Fibroblast of lung (primary cell): Measurements from ENCODE around the gene NBEA. TPM values are rescaled to one million over a fixed set of nuclear protein-coding genes. Genes with fewer than 3 reads are reported as not detected.

Experiments used
- DNase-seq, 2 donors: peaks; one replicate each; pipeline versions ENCODE4 v3.0.0 to v3.0.0-alpha.2; 2010; ENCODE audit warnings: low read depth in 2 of 2
- H2AFZ ChIP-seq: 2 replicates; pipeline ENCODE4 v1.5.1; 2012; ENCODE audit warnings: low read length, control low read depth, inconsistent platforms
- H3K27ac ChIP-seq: 2 replicates; pipeline ENCODE4 v1.5.1; 2011; ENCODE audit warnings: low read length, control low read depth; ENCODE audit not compliant: insufficient read depth
- H3K27me3 ChIP-seq: 2 replicates; pipeline ENCODE4 v1.5.1; 2011; ENCODE audit warnings: mild to moderate bottlenecking, low read length; ENCODE audit not compliant: control insufficient read depth, insufficient read depth
- H3K36me3 ChIP-seq: 2 replicates; pipeline ENCODE4 v1.5.1; 2011; ENCODE audit warnings: low read length; ENCODE audit not compliant: control insufficient read depth, insufficient read depth
- H3K4me1 ChIP-seq: 2 replicates; pipeline ENCODE4 v1.5.1; 2011; ENCODE audit warnings: low read length; ENCODE audit not compliant: control insufficient read depth, insufficient read depth; ENCODE audit errors: extremely low read depth
- H3K4me2 ChIP-seq: 2 replicates; pipeline ENCODE4 v1.5.1; 2011; ENCODE audit warnings: low read length, control low read depth; ENCODE audit not compliant: insufficient read depth; ENCODE audit errors: extremely low read depth
- H3K4me3 ChIP-seq, 4 experiments: fragments of 200-600 bp in 1 of 4; sonication (generic) in 1 of 4; replicated peaks in 1 of 4; 2 replicates each; pipeline ENCODE4 v1.5.1; 2011 to 2016; ENCODE audit warnings: low read length in 4 of 4, low read depth in 3 of 4, mild to moderate bottlenecking in 3 of 4, control low read depth in 2 of 4, inconsistent platforms in 1 of 4, mixed read lengths in 1 of 4; ENCODE audit not compliant: insufficient read depth in 1 of 4; ENCODE audit errors: control extremely low read depth in 1 of 4
- H3K79me2 ChIP-seq: 2 replicates; pipeline ENCODE4 v1.5.1; 2012; ENCODE audit warnings: mild to moderate bottlenecking, low read length, inconsistent platforms; ENCODE audit not compliant: control insufficient read depth, insufficient read depth
- H3K9ac ChIP-seq: 2 replicates; pipeline ENCODE4 v1.5.1; 2011; ENCODE audit warnings: mild to moderate bottlenecking, low read length, control low read depth; ENCODE audit not compliant: insufficient read depth
- H3K9me3 ChIP-seq: 2 replicates; pipeline ENCODE4 v1.5.1; 2012; ENCODE audit warnings: low read depth, low read length; ENCODE audit not compliant: control insufficient read depth, insufficient read depth
- H4K20me1 ChIP-seq: 2 replicates; pipeline ENCODE4 v1.5.1; 2011; ENCODE audit warnings: low read length; ENCODE audit not compliant: control insufficient read depth, insufficient read depth; ENCODE audit errors: extremely low read depth
- EZH2 ChIP-seq: IDR thresholded peaks from 2 replicates; pipeline ENCODE4 v1.5.1; 2012; ENCODE audit warnings: low read length, control low read depth, mild to moderate bottlenecking; ENCODE audit errors: missing control alignments
- polyA plus RNA-seq, 2 donors: library from polyadenylated mRNA; depleted of rRNA in 1 of 2; stranded (reverse) in 1 of 2; unstranded in 1 of 2; fragments of >200 nt; gene quantifications; 2 replicates each; pipeline ENCODE4 v1.2.1, GENCODE V29; 2011 to 2012; ENCODE audit warnings: missing spikeins in 1 of 2
- total RNA-seq: library from RNA; depleted of rRNA; stranded (reverse); fragments of >200 nt; gene quantifications from 2 replicates; pipeline ENCODE4 v1.2.1, GENCODE V29; 2014
- TF ChIP-seq, protein P1 (sequence below), 2 donors: IDR thresholded peaks in 1 of 2; conservative IDR thresholded peaks in 1 of 2; 1 replicate in 1 of 2; 2 replicates in 1 of 2; pipeline ENCODE4 v1.5.1; 2011 to 2012; ENCODE audit warnings: low read length in 2 of 2, control low read depth in 1 of 2, inconsistent platforms in 1 of 2, low read depth in 1 of 2, mild to moderate bottlenecking in 1 of 2

Gene NBEA
- total and polyA plus RNA-seq, 2 donors (not counting 1 experiment from before 2014, with no cell fraction given), result 3.6 to 7.8 TPM

GRCh38 chr13:35681685-35682084 lies 739.6 kb downstream of the NBEA start:
- TF ChIP-seq, protein P1, sequence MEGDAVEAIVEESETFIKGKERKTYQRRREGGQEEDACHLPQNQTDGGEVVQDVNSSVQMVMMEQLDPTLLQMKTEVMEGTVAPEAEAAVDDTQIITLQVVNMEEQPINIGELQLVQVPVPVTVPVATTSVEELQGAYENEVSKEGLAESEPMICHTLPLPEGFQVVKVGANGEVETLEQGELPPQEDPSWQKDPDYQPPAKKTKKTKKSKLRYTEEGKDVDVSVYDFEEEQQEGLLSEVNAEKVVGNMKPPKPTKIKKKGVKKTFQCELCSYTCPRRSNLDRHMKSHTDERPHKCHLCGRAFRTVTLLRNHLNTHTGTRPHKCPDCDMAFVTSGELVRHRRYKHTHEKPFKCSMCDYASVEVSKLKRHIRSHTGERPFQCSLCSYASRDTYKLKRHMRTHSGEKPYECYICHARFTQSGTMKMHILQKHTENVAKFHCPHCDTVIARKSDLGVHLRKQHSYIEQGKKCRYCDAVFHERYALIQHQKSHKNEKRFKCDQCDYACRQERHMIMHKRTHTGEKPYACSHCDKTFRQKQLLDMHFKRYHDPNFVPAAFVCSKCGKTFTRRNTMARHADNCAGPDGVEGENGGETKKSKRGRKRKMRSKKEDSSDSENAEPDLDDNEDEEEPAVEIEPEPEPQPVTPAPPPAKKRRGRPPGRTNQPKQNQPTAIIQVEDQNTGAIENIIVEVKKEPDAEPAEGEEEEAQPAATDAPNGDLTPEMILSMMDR (conservative IDR thresholded peaks at IDR 0.05 in 1 of 2, IDR thresholded peaks at IDR 0.05 in 1 of 2; ENCODE audit: low read depth in 1 of 2, low read length in 2 of 2), result no peak
- no peak for TF ChIP-seq EZH2
- Histone ChIP-seq H3K27ac (no peak overlapping the region), H3K9ac (no peak overlapping the region), H4K20me1 (no peaks in the 10 kb centered on the region), H3K4me3 (no peak overlapping the region), H3K27me3 (no peaks in the 10 kb centered on the region), H3K36me3 (no peaks in the 10 kb centered on the region), H3K9me3 (no peaks in the 10 kb centered on the region), H3K79me2 (no peaks in the 10 kb centered on the region), H2AFZ (no peak overlapping the region), H3K4me1 (no peaks in the 10 kb centered on the region), H3K4me2 (no peak overlapping the region)
- no peak for DNase-seq

DNA sequence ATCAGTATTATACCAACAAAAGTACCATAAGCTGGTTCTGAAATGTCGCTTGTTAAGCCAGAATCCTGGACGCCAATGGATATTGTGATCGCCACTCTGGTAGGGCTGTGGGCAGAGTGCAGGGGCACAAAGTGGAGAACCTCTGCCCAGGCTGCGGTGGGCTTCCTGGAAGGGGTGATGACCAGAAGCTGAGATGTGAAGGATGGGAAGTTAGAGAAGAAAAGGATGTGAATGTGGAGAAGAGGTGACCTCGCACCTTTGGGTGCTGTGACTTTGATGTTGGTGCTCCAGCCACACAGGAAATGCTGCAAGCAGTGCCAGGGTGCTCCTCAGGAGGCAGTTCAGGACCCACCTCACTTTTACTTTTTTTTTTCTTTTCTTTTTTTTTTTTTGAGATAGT lies 742.4 kb downstream of the NBEA start:
- H3K4me1 ChIP-seq, result no peaks in the 10 kb centered on the region
- no peaks in the 10 kb centered on the region for H3K36me3 ChIP-seq

DNA sequence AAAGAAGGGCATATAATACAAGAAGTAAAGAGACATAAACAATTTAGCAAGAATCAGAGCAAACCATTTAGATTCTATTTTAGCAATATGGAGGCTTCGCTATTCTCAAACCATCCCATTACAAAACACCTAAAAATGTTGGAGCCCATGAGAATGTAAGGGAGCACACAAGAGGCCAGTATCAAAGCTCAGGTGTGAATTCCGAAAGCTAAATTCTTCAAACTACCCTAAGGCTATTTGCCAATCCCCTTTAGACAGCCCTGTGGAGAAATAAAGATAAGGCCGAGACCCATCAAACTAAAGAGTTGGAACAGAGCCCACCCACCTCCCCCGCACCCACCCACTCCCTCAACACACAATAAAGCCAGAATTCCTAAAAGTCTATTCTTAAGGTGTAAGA lies 745.3 kb downstream of the NBEA start:
- H3K79me2 ChIP-seq, result no peaks in the 10 kb centered on the region
- H3K4me2 ChIP-seq, result no peak overlapping the region
- TF ChIP-seq, protein P1 (conservative IDR thresholded peaks at IDR 0.05 in 1 of 2, IDR thresholded peaks at IDR 0.05 in 1 of 2; ENCODE audit: low read depth in 1 of 2, low read length in 2 of 2), result no peak
- TF ChIP-seq EZH2, result no peak
- H3K9me3 ChIP-seq, result no peaks in the 10 kb centered on the region
- H4K20me1 ChIP-seq, result no peaks in the 10 kb centered on the region
- H3K27ac ChIP-seq, result no peak overlapping the region
- H3K9ac ChIP-seq, result no peak overlapping the region
- H2AFZ ChIP-seq, result no peak overlapping the region
- no peak overlapping the region for H3K4me3 ChIP-seq
- H3K4me1 ChIP-seq, result peaks cover 2% of the 10 kb centered on the region
- H3K27me3 ChIP-seq, result no peaks in the 10 kb centered on the region
- no peak for DNase-seq
- H3K36me3 ChIP-seq, result no peaks in the 10 kb centered on the region

More for the DNA sequence above, 742.4 kb downstream of the NBEA start:
- no peak overlapping the region for H3K4me3 ChIP-seq
- no peak overlapping the region for H3K27ac ChIP-seq
- no peaks in the 10 kb centered on the region for H3K79me2 ChIP-seq
- no peaks in the 10 kb centered on the region for H3K27me3 ChIP-seq
- H3K4me2 ChIP-seq, result no peak overlapping the region
- H3K9me3 ChIP-seq, result no peaks in the 10 kb centered on the region
- no peaks in the 10 kb centered on the region for H4K20me1 ChIP-seq
- no peak overlapping the region for H3K9ac ChIP-seq
- TF ChIP-seq, protein P1 (conservative IDR thresholded peaks at IDR 0.05 in 1 of 2, IDR thresholded peaks at IDR 0.05 in 1 of 2; ENCODE audit: low read depth in 1 of 2, low read length in 2 of 2), result no peak
- no peak for TF ChIP-seq EZH2
- no peak for DNase-seq
- H2AFZ ChIP-seq, result no peak overlapping the region
